Upper lobe of left lung (tissue), 6 donors: Measurements from ENCODE around the gene C19orf38. TPM values are rescaled to one million over a fixed set of nuclear protein-coding genes. Genes with fewer than 3 reads are reported as not detected.

Source experiments
- ATAC-seq, 2 donors: fragments of 200-7000 bp; cut with Tn5 transposase; one replicate each; pipeline ENCODE4 v1.9.1; 2022; ENCODE audit warnings: mild to moderate bottlenecking in 2 of 2, moderate library complexity in 2 of 2; ENCODE audit not compliant: low FRiP score in 2 of 2
- DNase-seq, 2 donors: peaks; one replicate each; pipeline ENCODE4 v3.0.0-alpha.2; 2019 to 2020
- H3K27ac ChIP-seq, 4 donors: fragments of 200-600 bp; sonication (generic); one replicate each; pipeline ENCODE4 v1.5.1; 2016 to 2019
- H3K27me3 ChIP-seq, 4 donors: fragments of 200-600 bp; sonication (generic); one replicate each; pipeline ENCODE4 v1.5.1; 2017 to 2019
- H3K36me3 ChIP-seq, 4 donors: fragments of 200-600 bp; sonication (generic); one replicate each; pipeline ENCODE4 v1.5.1; 2016 to 2019
- H3K4me1 ChIP-seq, 4 donors: fragments of 200-600 bp; sonication (generic); one replicate each; pipeline ENCODE4 v1.5.1; 2018 to 2019
- H3K4me3 ChIP-seq, 4 donors: fragments of 200-600 bp; sonication (generic); one replicate each; pipeline ENCODE4 v1.5.1; 2017 to 2019; ENCODE audit warnings: mild to moderate bottlenecking in 2 of 4, moderate library complexity in 1 of 4
- H3K9me3 ChIP-seq, 4 donors: fragments of 200-600 bp; sonication (generic); one replicate each; pipeline ENCODE4 v1.5.1; 2018 to 2019
- EP300 ChIP-seq, 4 donors: sonication (generic); formaldehyde crosslinking; IDR thresholded peaks; one replicate each; pipeline ENCODE4 v1.5.1; 2017; ENCODE audit warnings: antibody characterized with exemption in 4 of 4, control low read depth in 2 of 4
- POLR2A ChIP-seq, 4 donors: fragments of 450-650 bp; IDR thresholded peaks; one replicate each; pipeline ENCODE4 v1.5.1; 2016 to 2017; ENCODE audit warnings: antibody characterized with exemption in 4 of 4, mild to moderate bottlenecking in 2 of 4
- POLR2AphosphoS5 ChIP-seq, 2 donors: sonication (generic); formaldehyde crosslinking; IDR thresholded peaks; one replicate each; pipeline ENCODE4 v1.5.1; 2017; ENCODE audit warnings: antibody characterized with exemption in 2 of 2
- WGBS, 2 donors: methylation state at CpG; one replicate each; pipeline ENCODE4 v1.1.5; 2017 to 2018; 5-methylcytosine and 5-hydroxymethylcytosine counted together
- small RNA-seq, 4 donors: library from RNA; depleted of rRNA; stranded (forward); fragments of <200 nt; gene quantifications; one replicate each; pipeline ENCODE3, GENCODE V24; 2016
- total RNA-seq, 6 donors: library from RNA; depleted of rRNA in 4 of 6; stranded (reverse); fragments of >200 nt in 4 of 6; gene quantifications; one replicate each; pipeline versions ENCODE4 v1.1.0 to v1.2.1, GENCODE V29; 2016 to 2021
- TF ChIP-seq, protein P1 (sequence below), 6 experiments: fragments of 450-650 bp in 4 of 6; fragments of 200-600 bp in 2 of 6; sonication (generic) in 2 of 6; IDR thresholded peaks; one replicate each; pipeline ENCODE4 v1.5.1; 2016 to 2019; ENCODE audit warnings: antibody characterized with exemption in 6 of 6
- donor health status: DM: no; HTN: no; CAD: no; lungs with moderate emphysema.
- donor health status: DM: no; HTN: yes; CAD: no; lungs with severe emphysema.

C19orf38 gene
- total RNA-seq, 6 donors from 2014 or later = 2.8 to 26.2 (median 6.8) TPM

DNA sequence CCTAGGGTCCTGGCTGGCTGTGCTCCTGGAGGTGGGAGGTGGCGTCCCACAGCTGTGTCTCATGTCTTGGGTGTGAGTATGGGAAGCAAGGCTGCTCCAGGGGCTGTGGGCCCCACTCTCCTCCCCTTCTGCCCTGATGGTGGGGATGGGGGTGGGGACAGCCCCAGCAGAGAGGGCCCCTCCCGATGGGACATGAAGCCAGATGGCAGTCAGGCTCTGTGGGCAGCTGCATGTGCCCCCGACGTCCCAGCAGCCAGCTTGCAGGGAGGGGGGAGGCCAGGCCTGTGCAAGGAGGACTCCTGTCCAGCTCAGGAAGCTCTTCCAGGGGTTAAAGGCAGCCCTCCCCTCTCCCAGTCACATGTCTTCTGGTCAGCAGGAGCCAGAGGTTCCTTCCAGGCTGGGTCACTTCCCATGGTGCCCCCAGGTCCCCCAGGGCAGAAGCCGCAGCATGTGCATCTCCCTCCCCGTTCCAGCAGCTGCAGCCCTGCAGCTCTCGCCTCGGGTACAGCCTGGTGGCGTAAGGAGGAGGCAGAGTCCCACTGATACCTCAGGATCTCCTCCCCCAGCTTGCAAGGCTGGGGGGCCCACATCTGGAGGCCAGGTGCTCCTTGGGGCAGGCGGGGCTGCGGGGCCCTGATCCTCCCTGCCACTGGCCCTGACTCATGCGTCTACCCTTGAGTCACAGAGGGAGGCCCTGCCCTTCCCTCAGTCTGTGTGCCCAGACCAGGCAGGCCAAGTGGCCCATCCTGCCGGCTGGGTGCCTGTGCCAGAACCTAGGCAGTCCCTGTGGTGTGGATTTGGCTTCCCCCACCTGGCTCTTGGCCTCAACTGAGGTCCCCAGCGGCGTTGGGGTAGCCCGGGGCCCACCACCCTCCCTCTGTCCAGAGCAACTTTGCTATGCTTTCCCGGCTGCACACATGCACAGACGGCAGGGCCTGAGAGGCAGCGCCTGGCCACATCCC lies 67.2 kb downstream of the C19orf38 start:
- Histone ChIP-seq H3K36me3 (peaks cover 0 to 87% (median 52%) of the 10 kb centered on the region in 4 donors), H3K4me3 (no peak overlapping the region), H3K27ac (no peak overlapping the region), H3K9me3 (no peaks in the 10 kb centered on the region), H3K27me3 (no peaks in the 10 kb centered on the region), H3K4me1 (peaks cover 0 to 7% (median 0%) of the 10 kb centered on the region in 4 donors)
- TF ChIP-seq, protein P1, sequence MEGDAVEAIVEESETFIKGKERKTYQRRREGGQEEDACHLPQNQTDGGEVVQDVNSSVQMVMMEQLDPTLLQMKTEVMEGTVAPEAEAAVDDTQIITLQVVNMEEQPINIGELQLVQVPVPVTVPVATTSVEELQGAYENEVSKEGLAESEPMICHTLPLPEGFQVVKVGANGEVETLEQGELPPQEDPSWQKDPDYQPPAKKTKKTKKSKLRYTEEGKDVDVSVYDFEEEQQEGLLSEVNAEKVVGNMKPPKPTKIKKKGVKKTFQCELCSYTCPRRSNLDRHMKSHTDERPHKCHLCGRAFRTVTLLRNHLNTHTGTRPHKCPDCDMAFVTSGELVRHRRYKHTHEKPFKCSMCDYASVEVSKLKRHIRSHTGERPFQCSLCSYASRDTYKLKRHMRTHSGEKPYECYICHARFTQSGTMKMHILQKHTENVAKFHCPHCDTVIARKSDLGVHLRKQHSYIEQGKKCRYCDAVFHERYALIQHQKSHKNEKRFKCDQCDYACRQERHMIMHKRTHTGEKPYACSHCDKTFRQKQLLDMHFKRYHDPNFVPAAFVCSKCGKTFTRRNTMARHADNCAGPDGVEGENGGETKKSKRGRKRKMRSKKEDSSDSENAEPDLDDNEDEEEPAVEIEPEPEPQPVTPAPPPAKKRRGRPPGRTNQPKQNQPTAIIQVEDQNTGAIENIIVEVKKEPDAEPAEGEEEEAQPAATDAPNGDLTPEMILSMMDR (IDR thresholded peaks at IDR 0.05) = no peak
- TF ChIP-seq EP300 (IDR thresholded peaks at IDR 0.05) (no peak), POLR2A (IDR thresholded peaks at IDR 0.05) (no peak), POLR2AphosphoS5 (IDR thresholded peaks at IDR 0.05) (no peak)
- WGBS, 2 donors = 67 to 90% methylated on average over 2 to 16 of the region's 19 CpGs
- ATAC-seq = peak in 1 of 2 donors; percentile 76
- peak in 1 of 2 donors; percentile 79 for DNase-seq

- no peaks in the 10 kb centered on the region for H3K9me3 ChIP-seq
- peaks cover 0 to 7% (median 0%) of the 10 kb centered on the region in 4 donors for H3K4me1 ChIP-seq
- no peak for ATAC-seq
- no peak overlapping the region for H3K27ac ChIP-seq
- no peaks in the 10 kb centered on the region for H3K27me3 ChIP-seq
- no peak for TF ChIP-seq POLR2A (IDR thresholded peaks at IDR 0.05)
- TF ChIP-seq EP300 (IDR thresholded peaks at IDR 0.05) = no peak
- TF ChIP-seq POLR2AphosphoS5 (IDR thresholded peaks at IDR 0.05) = no peak
- TF ChIP-seq, protein P1 (IDR thresholded peaks at IDR 0.05) = no peak
- WGBS, 2 donors = 95 to 100% methylated on average over 3 to 6 of the region's 6 CpGs
- H3K4me3 ChIP-seq = no peak overlapping the region
- peaks cover 2 to 88% (median 56%) of the 10 kb centered on the region in 4 donors for H3K36me3 ChIP-seq
- peak in 1 of 2 donors; percentile 46 for DNase-seq
These were observed 68.4 kb downstream of the C19orf38 start for GRCh38 chr19:10916602-10917001.

GRCh38 chr19:10918359-10918758 lies 70.1 kb downstream of the C19orf38 start:
- Histone ChIP-seq H3K9me3 (no peaks in the 10 kb centered on the region), H3K27me3 (no peaks in the 10 kb centered on the region), H3K4me3 (no peak overlapping the region), H3K36me3 (peaks cover 2 to 88% (median 57%) of the 10 kb centered on the region in 4 donors), H3K27ac (no peak overlapping the region), H3K4me1 (peaks cover 0 to 7% (median 0%) of the 10 kb centered on the region in 4 donors)
- ATAC-seq = no peak
- DNase-seq = no peak
- WGBS, 2 donors = 92 to 95% methylated on average over 11 of the region's 11 CpGs
- no peak for TF ChIP-seq POLR2A (IDR thresholded peaks at IDR 0.05)
- TF ChIP-seq POLR2AphosphoS5 (IDR thresholded peaks at IDR 0.05) = no peak
- TF ChIP-seq EP300 (IDR thresholded peaks at IDR 0.05) = no peak
- TF ChIP-seq, protein P1 (IDR thresholded peaks at IDR 0.05) = no peak

Small RNAs within 50 kb of the gene (small RNA-seq; reads per million reads assigned to genes)
- gene MIR199A1 (0 to 0.14 (median 0) reads per million in 4 donors), gene MIR6793 (0.22 to 1.3 (median 0.28) reads per million in 4 donors)

Other genes starting within 250 kb of the C19orf38 start
- gene SLC44A2, start 222.9 kb upstream of the C19orf38 start, total RNA-seq = 100 to 1,000 TPM; 117 to 333 (median 197) TPM
- gene ILF3, start 194.1 kb upstream of the C19orf38 start, total RNA-seq = 100 to 1,000 TPM; 121 to 193 (median 169) TPM
- 10 to 100 TPM; 11.0 to 85.9 (median 32.5) TPM for gene QTRT1, start 147.0 kb upstream of the C19orf38 start, total RNA-seq
- gene DNM2, start 130.3 kb upstream of the C19orf38 start, total RNA-seq = 100 to 1,000 TPM; 238 to 744 (median 318) TPM
- 10 to 100 TPM; 11.3 to 40.7 (median 25.1) TPM for gene TMED1, start 12.2 kb upstream of the C19orf38 start, total RNA-seq
- 10 to 100 TPM; 19.0 to 30.6 (median 25.3) TPM for gene CARM1, start 23.1 kb downstream of the C19orf38 start, total RNA-seq
- 10 to 100 TPM; 18.9 to 56.6 (median 49.5) TPM for gene YIPF2, start 80.2 kb downstream of the C19orf38 start, total RNA-seq
- 10 to 100 TPM; 20.2 to 46.1 (median 32.7) TPM for gene TIMM29, start 80.4 kb downstream of the C19orf38 start, total RNA-seq
- 100 to 1,000 TPM in 3 of 6 donors, 10 to 100 TPM in 3; 82.8 to 245 (median 108) TPM for gene SMARCA4, start 112.6 kb downstream of the C19orf38 start, total RNA-seq
- 100 to 1,000 TPM; 204 to 493 (median 234) TPM for gene LDLR, start 241.0 kb downstream of the C19orf38 start, total RNA-seq